Astrocyte of the cerebellum (primary cell): ENCODE data around the gene NALCN.

Experiments used
- DNase-seq: peaks from one replicate; pipeline ENCODE4 v3.0.0-alpha.2; 2011; ENCODE audit warnings: low read depth
- H3K4me3 ChIP-seq: 2 replicates; pipeline ENCODE4 v1.5.1; 2011; ENCODE audit warnings: mild to moderate bottlenecking, low read depth, low read length, moderate library complexity
- CTCF ChIP-seq: IDR thresholded peaks from 2 replicates; pipeline ENCODE4 v1.5.1; 2012; ENCODE audit warnings: low read length, low read depth, moderate library complexity, mild to moderate bottlenecking; ENCODE audit errors: missing control alignments
- in situ Hi-C: cut with HindIII; loops from 2 replicates; pipeline ENCODE4 v1.10.0; 2017; ENCODE audit warnings: low sequenced_read_pairs

Gene NALCN

GRCh38 chr13:101417501-101417900, 1.2 kb upstream of the NALCN start:
- in situ Hi-C loops = loop anchor here (5.0 kb wide), 1 partner anchor 35 kb away; the partner anchor contains the start of gene ITGBL1
- DNase-seq = no peak
- TF ChIP-seq CTCF = no peak
- no peak overlapping the region for H3K4me3 ChIP-seq

- TF ChIP-seq CTCF = no peak
- in situ Hi-C loops = loop anchor here (5.0 kb wide), 1 partner anchor 35 kb away; the partner anchor contains the start of gene ITGBL1
- peak; percentile 18 for DNase-seq
- H3K4me3 ChIP-seq = peak overlapping the region; percentile 52
Measured at GRCh38 chr13:101417043-101417406, 717 bp upstream of the NALCN start.

- in situ Hi-C loops = loop anchor here (5.0 kb wide), 1 partner anchor 37 kb away; the partner anchor contains the start of gene ITGBL1
- peak overlapping the region; percentile 52 for H3K4me3 ChIP-seq
- TF ChIP-seq CTCF = no peak
- no peak for DNase-seq
Measured at GRCh38 chr13:101415358-101416174, 742 bp downstream of the NALCN start.

DNA sequence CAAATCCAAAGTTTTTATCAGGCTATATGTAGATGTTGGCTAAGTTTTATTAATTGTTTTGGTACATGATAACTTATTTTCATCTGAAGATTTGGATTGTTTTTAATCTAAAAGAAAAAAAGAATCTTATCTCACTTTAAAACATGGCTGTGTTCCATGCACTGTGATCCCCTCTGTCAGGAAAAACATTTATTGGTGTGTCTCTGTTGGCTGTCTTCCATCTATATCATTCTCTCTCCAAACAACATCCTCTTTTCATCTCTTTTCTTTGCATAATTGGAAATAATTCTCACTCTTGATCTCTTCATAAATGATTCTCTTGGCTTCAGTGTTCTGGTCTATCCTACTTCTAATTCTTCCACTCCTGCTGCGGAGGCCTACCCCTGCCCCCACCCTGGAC, 4.2 kb downstream of the NALCN start:
- in situ Hi-C loops = no loop called here
- H3K4me3 ChIP-seq = no peak overlapping the region
- no peak for TF ChIP-seq CTCF
- no peak for DNase-seq

- in situ Hi-C loops = no loop called here
- H3K4me3 ChIP-seq = no peak overlapping the region
- no peak for TF ChIP-seq CTCF
- no peak for DNase-seq
Measured at GRCh38 chr13:101408992-101409656, 7.2 kb downstream of the NALCN start.

GRCh38 chr13:101408154-101408553, 8.2 kb downstream of the NALCN start:
- TF ChIP-seq CTCF = no peak
- DNase-seq = no peak
- no peak overlapping the region for H3K4me3 ChIP-seq
- in situ Hi-C loops = no loop called here
